ENCODE data around the gene PODXL2. TPM values are rescaled to one million over a fixed set of nuclear protein-coding genes. Genes with fewer than 3 reads are reported as not detected.

Gene PODXL2
- total RNA-seq, 2 experiments from 2014 or later, result 1.9 TPM

DNA sequence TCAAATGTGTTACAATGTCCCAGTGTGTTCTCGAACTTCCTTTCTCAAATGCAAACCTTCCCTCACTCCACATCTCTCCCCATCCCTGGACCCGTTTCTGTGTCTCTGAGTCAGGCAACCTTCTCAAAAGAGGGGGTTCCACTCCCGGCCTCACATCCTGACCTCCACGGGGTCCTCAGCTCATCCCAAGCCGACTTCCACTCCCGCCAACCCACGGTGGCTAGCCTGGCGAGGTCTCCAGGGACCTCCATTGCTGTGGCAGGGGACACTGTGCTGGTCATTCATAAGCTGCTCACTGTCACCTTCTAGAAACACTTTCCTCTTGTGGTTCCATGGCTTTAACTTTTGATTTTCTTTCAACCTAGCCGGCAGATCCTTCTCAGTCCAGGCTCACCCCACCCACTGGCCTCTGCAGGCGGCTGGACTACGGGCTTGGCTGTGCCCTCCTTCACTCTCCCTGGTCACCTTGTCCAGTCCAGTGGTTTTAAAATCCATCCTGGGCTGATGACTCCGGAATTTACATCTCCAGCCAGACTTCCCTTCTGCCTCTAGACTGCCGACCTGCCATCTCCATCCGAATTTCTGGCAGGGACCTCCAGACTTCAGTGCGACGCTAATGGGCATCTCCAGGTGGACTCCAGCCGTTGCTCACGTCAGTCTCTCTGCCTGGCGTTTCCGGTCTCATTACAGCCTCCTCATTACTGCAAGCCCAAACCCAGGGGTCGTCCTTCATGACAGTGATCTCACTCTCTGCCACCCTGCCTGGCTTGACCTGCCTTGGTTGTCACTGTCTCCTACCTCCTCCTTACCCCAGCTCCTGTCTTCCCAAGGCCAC, 63.7 kb downstream of the PODXL2 start:
- ATAC-seq, result no peak

GRCh38 chr3:127693336-127693843, 64.4 kb downstream of the PODXL2 start:
- Mint-ChIP-seq H3K36me3 (ENCODE audit: low read depth) (no peaks in the 10 kb centered on the region), H3K4me3 (no peak overlapping the region), H3K9me3 (ENCODE audit: low read depth) (no peaks in the 10 kb centered on the region), H3K27ac (no peak overlapping the region), H3K27me3 (no peaks in the 10 kb centered on the region), H3K4me1 (peaks cover 3% of the 10 kb centered on the region)
- ChIA-PET POLR2A (no interaction called here), CTCF (interaction anchor here (1.4 kb wide), 1 partner anchor 42 kb away, joined by 6 read pairs; no protein-coding TSS in a partner anchor)
- ATAC-seq, result no peak
- no peak for DNase-seq
- intact Hi-C loops (cut with DNase I, micrococcal nuclease), result no loop called here

More for the DNA sequence above, 63.7 kb downstream of the PODXL2 start:
- Mint-ChIP-seq H3K9me3 (ENCODE audit: low read depth) (no peaks in the 10 kb centered on the region), H3K4me1 (peaks cover 3% of the 10 kb centered on the region), H3K27me3 (no peaks in the 10 kb centered on the region), H3K4me3 (no peak overlapping the region), H3K36me3 (ENCODE audit: low read depth) (no peaks in the 10 kb centered on the region), H3K27ac (no peak overlapping the region)
- POLR2A ChIA-PET, result no interaction called here
- CTCF ChIA-PET, result no interaction called here
- no peak for DNase-seq
- intact Hi-C loops (cut with DNase I, micrococcal nuclease), result no loop called here

DNA sequence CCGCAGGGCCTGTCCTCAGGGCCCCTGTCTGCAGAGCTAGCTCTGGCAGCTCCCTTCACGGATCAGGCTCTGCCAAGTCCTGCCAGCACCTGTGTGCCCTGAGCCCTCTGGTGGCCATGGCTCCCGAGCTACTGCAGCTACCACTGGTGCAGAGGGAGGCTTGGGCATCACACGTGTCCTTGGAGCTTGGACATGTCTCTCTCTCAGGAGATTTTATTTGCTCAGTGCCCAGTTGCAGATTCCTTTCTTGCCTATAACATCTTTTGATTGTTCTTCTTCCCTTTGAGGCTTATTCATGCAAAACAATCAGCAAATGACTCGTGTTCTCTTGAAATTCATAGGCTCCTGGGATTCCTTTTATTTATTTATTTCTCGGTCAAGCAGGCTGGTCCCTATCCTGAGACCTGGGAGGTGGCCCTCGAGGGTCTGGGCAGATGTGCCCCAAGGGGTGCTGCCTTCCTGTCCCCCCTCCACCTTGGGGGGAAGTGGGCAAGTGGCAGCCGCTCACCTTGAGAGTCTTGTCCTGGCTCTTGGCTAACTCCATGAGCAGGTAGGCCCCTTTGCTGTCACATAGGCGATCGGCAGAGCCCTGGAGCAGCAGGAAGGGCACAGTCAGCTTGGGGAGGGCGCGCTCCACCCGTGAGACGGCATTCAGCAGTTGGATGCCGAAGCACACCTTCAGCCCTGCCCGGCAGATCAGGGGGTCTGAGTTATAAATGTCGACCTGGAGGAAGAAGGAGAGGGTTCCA, 65.7 kb downstream of the PODXL2 start:
- no peak for ATAC-seq
- ChIA-PET CTCF (interaction anchor here (0.6 to 1.4 kb wide), 8 partner anchors 11 to 429 kb away, joined by 3 to 6 read pairs (median 3); partner anchors contain the start of gene RUVBL1), POLR2A (no interaction called here)
- Mint-ChIP-seq H3K36me3 (ENCODE audit: low read depth) (no peaks in the 10 kb centered on the region), H3K4me3 (no peak overlapping the region), H3K4me1 (peaks cover 3% of the 10 kb centered on the region), H3K27me3 (no peaks in the 10 kb centered on the region), H3K27ac (no peak overlapping the region), H3K9me3 (ENCODE audit: low read depth) (no peaks in the 10 kb centered on the region)
- DNase-seq, result peak; percentile 69
- intact Hi-C loops (cut with DNase I, micrococcal nuclease), result loop anchor here in 1 of 2 experiments (1.0 to 5.0 kb wide), 4 partner anchors 42 to 278 kb away; no protein-coding TSS in a partner anchor

DNA sequence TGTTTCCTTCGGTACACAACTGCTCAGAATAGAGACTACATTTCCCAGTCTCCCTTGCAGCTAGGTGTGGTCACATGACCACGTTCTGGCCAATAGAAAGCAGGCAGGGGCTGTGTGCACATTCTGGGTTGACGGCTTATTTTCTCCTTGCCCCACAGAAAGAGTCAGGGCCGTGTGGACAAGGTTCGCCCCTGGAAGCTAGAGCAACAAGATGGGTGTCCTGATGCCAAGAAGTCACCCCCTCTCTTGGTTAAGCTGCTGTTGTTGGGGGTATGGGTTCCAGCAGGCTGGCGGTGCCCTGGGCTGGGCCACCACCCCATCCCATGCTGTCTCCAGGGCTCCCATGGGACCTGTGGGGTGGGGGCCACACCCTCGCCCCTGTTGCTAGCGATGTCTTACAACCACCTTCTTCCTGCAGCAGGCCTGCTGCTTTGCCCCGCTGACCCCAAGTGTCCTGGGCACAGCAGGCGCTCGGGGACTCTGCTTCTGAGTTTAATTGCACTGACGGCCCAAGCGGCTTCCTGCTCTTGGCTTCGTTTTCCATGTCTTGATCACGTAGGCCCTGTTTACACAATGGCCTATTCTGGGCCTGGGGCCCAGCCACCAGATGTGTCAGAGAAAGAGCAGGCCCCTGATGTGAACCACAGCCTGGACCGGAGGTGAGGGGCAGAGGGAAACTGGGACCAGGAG, 68.7 kb downstream of the PODXL2 start:
- no peaks in the 10 kb centered on the region for H3K27me3 Mint-ChIP-seq
- ChIA-PET POLR2A (interaction anchor here (0.7 kb wide), 1 partner anchor 719 kb away, joined by 3 read pairs; no protein-coding TSS in a partner anchor), CTCF (interaction anchor here (0.5 to 1.3 kb wide), 3 partner anchors 50 to 351 kb away, joined by 3 to 4 read pairs (median 4); no protein-coding TSS in a partner anchor)
- ATAC-seq (peak; percentile 92), DNase-seq (peak; percentile 75)
- H3K36me3 Mint-ChIP-seq (ENCODE audit: low read depth), result no peaks in the 10 kb centered on the region
- H3K27ac Mint-ChIP-seq, result no peak overlapping the region
- intact Hi-C loops (cut with DNase I, micrococcal nuclease), result loop anchor here in 1 of 2 experiments (1.0 to 5.0 kb wide), 3 partner anchors 25 to 275 kb away; partner anchors contain the start of gene ABTB1
- H3K4me3 Mint-ChIP-seq, result no peak overlapping the region
- H3K9me3 Mint-ChIP-seq (ENCODE audit: low read depth), result no peaks in the 10 kb centered on the region
- H3K4me1 Mint-ChIP-seq, result peaks cover 3% of the 10 kb centered on the region

DNA sequence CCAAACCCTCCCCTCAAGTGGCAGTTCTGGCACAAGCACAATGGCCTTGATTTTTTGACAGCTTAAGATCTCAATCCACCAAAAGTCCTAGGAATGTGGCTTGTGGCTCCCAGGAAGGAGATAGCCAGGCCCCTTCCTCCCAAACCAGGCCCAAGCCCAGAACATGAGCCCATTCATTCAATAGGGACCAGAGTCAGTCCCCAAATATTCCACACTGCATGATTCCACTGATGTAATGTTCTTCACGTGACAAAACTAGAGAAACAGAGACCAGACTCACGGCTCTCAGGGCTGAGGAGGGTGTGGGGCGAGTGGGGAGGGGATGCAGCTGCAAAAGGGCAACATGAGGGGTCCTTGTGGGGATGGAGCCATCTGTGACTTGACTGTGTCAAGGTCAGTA, 69.3 kb downstream of the PODXL2 start:
- POLR2A ChIA-PET, result no interaction called here

DNA sequence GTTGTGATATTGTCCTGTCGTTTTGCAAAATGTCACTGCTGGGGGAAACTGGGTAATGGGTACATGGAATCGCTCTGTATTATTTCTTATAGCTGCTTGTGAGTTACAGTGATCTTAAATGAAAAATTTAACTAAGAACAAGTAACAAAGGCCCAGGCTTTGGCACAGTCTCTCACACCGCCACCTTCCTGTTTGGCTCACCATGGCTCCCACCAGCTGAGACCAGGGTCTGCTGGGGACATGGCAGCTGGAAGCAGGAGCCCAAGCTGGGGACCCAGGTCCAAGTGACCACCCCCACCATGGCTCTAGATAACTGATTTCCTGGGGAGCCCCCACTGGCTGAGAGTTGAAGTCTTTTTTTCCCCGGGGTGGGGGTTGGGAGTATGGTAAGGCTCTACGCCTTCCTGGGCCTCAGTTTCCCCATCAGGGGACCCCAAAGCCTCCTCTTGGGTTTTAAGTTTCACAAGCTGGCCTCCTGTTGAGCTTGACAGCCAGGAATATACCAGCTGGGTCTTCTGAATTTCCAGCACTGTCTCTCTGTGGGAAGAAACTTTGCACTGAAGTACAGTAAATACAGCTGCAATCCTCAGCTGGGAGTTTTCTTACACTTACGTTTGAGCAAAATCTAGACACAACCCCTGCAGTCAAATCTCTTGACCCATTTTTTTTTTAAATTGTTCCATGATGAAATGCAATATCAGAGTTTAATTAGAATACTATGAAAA, 69.9 kb downstream of the PODXL2 start:
- H3K4me3 Mint-ChIP-seq, result no peak overlapping the region
- POLR2A ChIA-PET, result interaction anchor here (0.7 kb wide), 1 partner anchor 55 kb away, joined by 4 read pairs; no protein-coding TSS in a partner anchor
- peaks cover 3% of the 10 kb centered on the region for H3K4me1 Mint-ChIP-seq
- ATAC-seq (no peak), DNase-seq (no peak)
- intact Hi-C loops (cut with DNase I, micrococcal nuclease), result loop anchor here in 1 of 2 experiments (5.0 kb wide), 2 partner anchors 133 to 273 kb away; no protein-coding TSS in a partner anchor
- CTCF ChIA-PET, result interaction anchor here (1.0 to 1.4 kb wide), 3 partner anchors 16 to 133 kb away, joined by 4 read pairs; no protein-coding TSS in a partner anchor
- no peak overlapping the region for H3K27ac Mint-ChIP-seq
- no peaks in the 10 kb centered on the region for H3K27me3 Mint-ChIP-seq
- no peaks in the 10 kb centered on the region for H3K36me3 Mint-ChIP-seq (ENCODE audit: low read depth)
- peaks cover 2% of the 10 kb centered on the region for H3K9me3 Mint-ChIP-seq (ENCODE audit: low read depth)

More for the DNA sequence above, 69.3 kb downstream of the PODXL2 start:
- intact Hi-C loops (cut with DNase I, micrococcal nuclease), result loop anchor here in 1 of 2 experiments (5.0 kb wide), 2 partner anchors 134 to 274 kb away; no protein-coding TSS in a partner anchor
- H3K4me1 Mint-ChIP-seq, result peaks cover 3% of the 10 kb centered on the region
- no peaks in the 10 kb centered on the region for H3K9me3 Mint-ChIP-seq (ENCODE audit: low read depth)
- CTCF ChIA-PET, result interaction anchor here (0.6 to 1.4 kb wide), 5 partner anchors 15 to 251 kb away, joined by 3 to 4 read pairs (median 4); no protein-coding TSS in a partner anchor
- ATAC-seq (no peak), DNase-seq (no peak)
- H3K36me3 Mint-ChIP-seq (ENCODE audit: low read depth), result no peaks in the 10 kb centered on the region
- H3K27me3 Mint-ChIP-seq, result no peaks in the 10 kb centered on the region
- no peak overlapping the region for H3K27ac Mint-ChIP-seq
- no peak overlapping the region for H3K4me3 Mint-ChIP-seq

DNA sequence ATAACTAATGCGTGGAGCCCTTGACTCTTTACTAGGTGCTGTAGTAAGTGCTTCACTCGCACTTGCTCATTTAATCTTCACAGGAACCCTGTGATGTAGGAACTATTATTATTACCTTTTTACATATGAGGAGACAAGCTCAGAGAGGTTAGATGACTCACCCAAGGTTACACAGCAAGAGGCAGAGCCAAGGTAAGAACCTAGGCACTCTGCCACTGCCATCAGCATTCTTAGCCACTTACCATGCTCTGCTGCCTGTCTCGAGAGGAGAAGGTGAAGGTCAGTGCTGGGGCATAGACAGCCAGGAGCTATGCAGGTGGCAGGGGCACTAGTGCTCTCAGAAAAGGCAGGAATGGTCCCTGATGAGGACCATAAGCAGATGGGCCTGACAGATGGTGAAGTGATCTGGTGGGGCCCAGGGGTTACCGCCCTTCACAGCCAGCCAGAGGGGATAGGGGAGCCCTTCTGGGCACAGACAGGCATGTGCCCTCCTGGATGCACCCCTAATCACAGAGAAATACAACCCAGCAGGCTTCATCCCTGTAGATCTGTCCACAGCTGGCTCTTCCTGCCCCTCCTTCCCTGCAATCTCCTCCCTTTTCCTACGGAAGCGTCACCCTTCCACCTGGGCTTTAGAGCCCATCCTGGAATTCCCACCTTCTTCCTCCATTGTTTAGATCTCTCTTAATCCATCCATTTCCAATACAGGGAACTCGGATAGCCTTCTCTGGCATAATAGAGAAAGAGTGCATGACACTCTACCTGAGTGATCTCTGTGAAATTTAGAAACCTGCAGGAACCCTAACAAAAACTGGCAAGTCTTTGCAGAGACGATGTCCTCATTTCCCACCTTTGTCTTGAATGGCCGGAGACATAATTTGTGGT, 70.7 kb downstream of the PODXL2 start:
- ATAC-seq, result no peak
- no peak for DNase-seq
- Mint-ChIP-seq H3K4me3 (no peak overlapping the region), H3K4me1 (peaks cover 3% of the 10 kb centered on the region), H3K36me3 (ENCODE audit: low read depth) (no peaks in the 10 kb centered on the region), H3K27ac (no peak overlapping the region), H3K9me3 (ENCODE audit: low read depth) (peaks cover 2% of the 10 kb centered on the region), H3K27me3 (no peaks in the 10 kb centered on the region)
- intact Hi-C loops (cut with DNase I, micrococcal nuclease), result loop anchor here in 1 of 2 experiments (5.0 kb wide), 2 partner anchors 133 to 273 kb away; no protein-coding TSS in a partner anchor
- ChIA-PET POLR2A (interaction anchor here (0.7 kb wide), 1 partner anchor 54 kb away, joined by 4 read pairs; no protein-coding TSS in a partner anchor), CTCF (interaction anchor here (0.8 to 1.4 kb wide), 3 partner anchors 125 to 1245 kb away, joined by 3 to 4 read pairs (median 4); no protein-coding TSS in a partner anchor)

- ChIA-PET POLR2A (no interaction called here), CTCF (no interaction called here)
- Mint-ChIP-seq H3K27ac (no peak overlapping the region), H3K27me3 (no peaks in the 10 kb centered on the region), H3K4me1 (peaks cover 3% of the 10 kb centered on the region), H3K4me3 (no peak overlapping the region), H3K9me3 (ENCODE audit: low read depth) (peaks cover 2% of the 10 kb centered on the region), H3K36me3 (ENCODE audit: low read depth) (no peaks in the 10 kb centered on the region)
- DNase-seq (no peak), ATAC-seq (no peak)
- intact Hi-C loops (cut with DNase I, micrococcal nuclease), result no loop called here
These were observed 71.4 kb downstream of the PODXL2 start for GRCh38 chr3:127700406-127700805.

- Mint-ChIP-seq H3K27me3 (no peaks in the 10 kb centered on the region), H3K4me1 (peaks cover 3% of the 10 kb centered on the region), H3K36me3 (ENCODE audit: low read depth) (no peaks in the 10 kb centered on the region), H3K27ac (no peak overlapping the region), H3K9me3 (ENCODE audit: low read depth) (peaks cover 2% of the 10 kb centered on the region), H3K4me3 (no peak overlapping the region)
- CTCF ChIA-PET, result interaction anchor here (0.6 to 0.8 kb wide), 2 partner anchors 116 to 227 kb away, joined by 3 read pairs; no protein-coding TSS in a partner anchor
- no peak for DNase-seq
- intact Hi-C loops (cut with DNase I, micrococcal nuclease), result no loop called here
- POLR2A ChIA-PET, result no interaction called here
- no peak for ATAC-seq
These were observed 72.4 kb downstream of the PODXL2 start for GRCh38 chr3:127701280-127701911.
